ENCODE results near the gene PHOX2B. TPM values are rescaled to one million over a fixed set of nuclear protein-coding genes. Genes with fewer than 3 reads are reported as not detected.

Gene PHOX2B
- total RNA-seq, 2 experiments from 2014 or later: not detected

DNA sequence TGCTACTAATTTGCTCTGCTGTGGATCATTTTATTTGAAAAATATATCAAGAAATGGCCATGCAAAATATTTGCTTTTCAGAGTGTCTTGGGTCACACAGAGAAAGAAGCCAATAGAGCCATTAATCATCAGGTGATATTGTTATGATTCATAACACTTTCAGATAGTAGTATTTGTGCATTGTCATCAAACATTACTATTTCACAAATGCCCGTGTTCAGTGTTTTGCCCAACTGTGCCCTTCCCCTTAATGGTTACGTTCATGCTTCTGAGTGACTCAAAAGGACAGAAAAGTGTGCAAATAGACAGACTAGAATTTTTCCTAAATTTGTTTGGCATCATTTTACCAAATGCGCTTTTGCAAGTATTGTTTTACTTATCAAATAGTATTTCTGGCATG lies 46.5 kb downstream of the PHOX2B start:
- DNase-seq: no peak
- Mint-ChIP-seq H3K27me3 (peaks cover 8% of the 10 kb centered on the region), H3K4me3 (no peak overlapping the region), H3K4me1 (no peaks in the 10 kb centered on the region), H3K27ac (no peak overlapping the region), H3K9me3 (ENCODE audit: low read depth) (no peaks in the 10 kb centered on the region), H3K36me3 (ENCODE audit: low read depth) (no peaks in the 10 kb centered on the region)
- ATAC-seq: no peak
- intact Hi-C loops (cut with DNase I, micrococcal nuclease): no loop called here
- ChIA-PET POLR2A (no interaction called here), CTCF (no interaction called here)

DNA sequence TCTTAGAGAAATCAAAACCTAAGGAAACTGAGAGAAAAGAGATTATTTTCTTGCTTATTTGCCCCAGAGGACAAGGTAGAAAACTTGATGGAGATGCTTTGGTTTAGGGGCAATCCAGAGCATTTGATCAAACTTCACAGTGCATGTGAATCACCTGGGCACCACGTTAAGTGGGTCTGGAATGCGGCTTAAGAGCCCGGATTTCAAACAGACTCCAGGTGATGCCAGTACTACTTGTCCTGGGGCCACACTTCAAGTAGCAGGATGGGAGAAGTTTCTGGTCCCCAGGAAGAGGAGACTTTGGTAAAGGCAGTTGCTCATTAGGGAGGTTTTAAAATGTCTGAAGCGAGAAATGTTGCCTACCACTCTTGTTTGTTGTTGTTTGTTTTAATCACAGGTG lies 51.8 kb downstream of the PHOX2B start:
- no peak overlapping the region for H3K4me3 Mint-ChIP-seq
- H3K27ac Mint-ChIP-seq: no peak overlapping the region
- POLR2A ChIA-PET: no interaction called here
- intact Hi-C loops (cut with DNase I, micrococcal nuclease): no loop called here
- DNase-seq (no peak), ATAC-seq (no peak)
- H3K27me3 Mint-ChIP-seq: peaks cover 7% of the 10 kb centered on the region
- no peaks in the 10 kb centered on the region for H3K4me1 Mint-ChIP-seq
- CTCF ChIA-PET: interaction anchor here (1.1 kb wide), 1 partner anchor 191 kb away, joined by 6 read pairs; no protein-coding TSS in a partner anchor
- H3K36me3 Mint-ChIP-seq (ENCODE audit: low read depth): no peaks in the 10 kb centered on the region
- H3K9me3 Mint-ChIP-seq (ENCODE audit: low read depth): no peaks in the 10 kb centered on the region

DNA sequence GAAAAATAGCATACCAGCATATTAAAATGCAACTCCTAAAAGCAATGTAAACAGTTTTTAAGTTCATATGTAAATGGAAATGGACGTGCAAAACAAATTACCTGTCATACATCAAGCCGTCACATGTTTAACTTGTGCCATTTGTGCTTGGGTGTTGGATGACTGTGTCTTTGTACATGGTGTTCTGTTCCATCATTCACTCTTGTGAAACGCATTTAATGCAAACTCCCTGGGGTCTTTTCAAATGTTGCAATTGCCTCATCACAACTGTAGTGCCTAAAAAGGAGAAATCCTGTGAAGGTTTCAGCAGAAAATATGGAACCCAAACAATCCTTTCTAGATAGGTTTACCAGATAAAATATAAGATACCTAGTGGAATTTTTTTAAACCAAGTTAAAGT lies 52.4 kb downstream of the PHOX2B start:
- intact Hi-C loops (cut with DNase I, micrococcal nuclease): no loop called here
- no peak overlapping the region for H3K4me3 Mint-ChIP-seq
- ChIA-PET CTCF (no interaction called here), POLR2A (no interaction called here)
- H3K27ac Mint-ChIP-seq: no peak overlapping the region
- peaks cover 7% of the 10 kb centered on the region for H3K27me3 Mint-ChIP-seq
- H3K4me1 Mint-ChIP-seq: no peaks in the 10 kb centered on the region
- no peaks in the 10 kb centered on the region for H3K9me3 Mint-ChIP-seq (ENCODE audit: low read depth)
- no peaks in the 10 kb centered on the region for H3K36me3 Mint-ChIP-seq (ENCODE audit: low read depth)
- DNase-seq (no peak), ATAC-seq (no peak)

Other genes with a start within 250 kb of the PHOX2B start
- gene LIMCH1, start 210.6 kb downstream of the PHOX2B start, total RNA-seq: not detected
- 10 to 100 TPM; 43.8 to 57.2 TPM for gene TMEM33, start 186.7 kb upstream of the PHOX2B start, total RNA-seq
- under 1 TPM; 0.19 to 0.25 TPM for gene DCAF4L1, start 233.0 kb upstream of the PHOX2B start, total RNA-seq
- 10 to 100 TPM; 55.8 to 59.6 TPM for gene SLC30A9, start 241.8 kb upstream of the PHOX2B start, total RNA-seq

Data from activated CD4-positive, alpha-beta T cell treated with anti-CD3 and anti-CD28 coated beads for 36 hours (primary cell).